C4-2B (cell line): Measurements from ENCODE around the gene NOP56.

Experiments
- H3K27ac ChIP-seq: fragments of 450-650 bp; 2 replicates; pipeline ENCODE4 v1.5.1; 2017
- ZFX ChIP-seq: fragments of 450-650 bp; IDR thresholded peaks from 2 replicates; pipeline ENCODE4 v1.6.1; 2017
- TF ChIP-seq, protein P1 (sequence below): fragments of 450-650 bp; conservative IDR thresholded peaks from 2 replicates; pipeline ENCODE4 v1.5.1; 2017; ENCODE audit warnings: mild to moderate bottlenecking

Gene NOP56

DNA sequence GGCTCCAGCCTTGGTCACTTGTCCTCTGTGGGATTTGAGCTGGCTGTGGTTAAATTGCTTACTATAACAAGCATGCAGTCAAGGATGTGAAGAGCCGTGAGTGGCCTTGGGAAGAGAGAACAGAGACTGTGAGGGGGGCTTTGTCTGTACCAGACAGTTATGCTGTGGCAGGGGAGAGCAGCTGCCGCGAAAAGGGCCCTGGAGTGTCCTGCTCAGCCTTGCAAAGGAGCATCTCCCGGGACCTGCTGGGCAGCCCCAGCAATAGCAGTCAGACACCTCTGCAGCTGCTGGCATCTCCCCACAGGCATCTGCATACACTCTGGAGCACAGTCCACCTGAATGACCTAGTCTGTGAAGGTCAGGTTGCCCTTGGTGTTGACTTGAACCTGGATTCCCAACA lies 46.5 kb downstream of the NOP56 start:
- no peak for TF ChIP-seq ZFX
- TF ChIP-seq, protein P1, sequence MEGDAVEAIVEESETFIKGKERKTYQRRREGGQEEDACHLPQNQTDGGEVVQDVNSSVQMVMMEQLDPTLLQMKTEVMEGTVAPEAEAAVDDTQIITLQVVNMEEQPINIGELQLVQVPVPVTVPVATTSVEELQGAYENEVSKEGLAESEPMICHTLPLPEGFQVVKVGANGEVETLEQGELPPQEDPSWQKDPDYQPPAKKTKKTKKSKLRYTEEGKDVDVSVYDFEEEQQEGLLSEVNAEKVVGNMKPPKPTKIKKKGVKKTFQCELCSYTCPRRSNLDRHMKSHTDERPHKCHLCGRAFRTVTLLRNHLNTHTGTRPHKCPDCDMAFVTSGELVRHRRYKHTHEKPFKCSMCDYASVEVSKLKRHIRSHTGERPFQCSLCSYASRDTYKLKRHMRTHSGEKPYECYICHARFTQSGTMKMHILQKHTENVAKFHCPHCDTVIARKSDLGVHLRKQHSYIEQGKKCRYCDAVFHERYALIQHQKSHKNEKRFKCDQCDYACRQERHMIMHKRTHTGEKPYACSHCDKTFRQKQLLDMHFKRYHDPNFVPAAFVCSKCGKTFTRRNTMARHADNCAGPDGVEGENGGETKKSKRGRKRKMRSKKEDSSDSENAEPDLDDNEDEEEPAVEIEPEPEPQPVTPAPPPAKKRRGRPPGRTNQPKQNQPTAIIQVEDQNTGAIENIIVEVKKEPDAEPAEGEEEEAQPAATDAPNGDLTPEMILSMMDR, result no peak
- H3K27ac ChIP-seq, result no peak overlapping the region

DNA sequence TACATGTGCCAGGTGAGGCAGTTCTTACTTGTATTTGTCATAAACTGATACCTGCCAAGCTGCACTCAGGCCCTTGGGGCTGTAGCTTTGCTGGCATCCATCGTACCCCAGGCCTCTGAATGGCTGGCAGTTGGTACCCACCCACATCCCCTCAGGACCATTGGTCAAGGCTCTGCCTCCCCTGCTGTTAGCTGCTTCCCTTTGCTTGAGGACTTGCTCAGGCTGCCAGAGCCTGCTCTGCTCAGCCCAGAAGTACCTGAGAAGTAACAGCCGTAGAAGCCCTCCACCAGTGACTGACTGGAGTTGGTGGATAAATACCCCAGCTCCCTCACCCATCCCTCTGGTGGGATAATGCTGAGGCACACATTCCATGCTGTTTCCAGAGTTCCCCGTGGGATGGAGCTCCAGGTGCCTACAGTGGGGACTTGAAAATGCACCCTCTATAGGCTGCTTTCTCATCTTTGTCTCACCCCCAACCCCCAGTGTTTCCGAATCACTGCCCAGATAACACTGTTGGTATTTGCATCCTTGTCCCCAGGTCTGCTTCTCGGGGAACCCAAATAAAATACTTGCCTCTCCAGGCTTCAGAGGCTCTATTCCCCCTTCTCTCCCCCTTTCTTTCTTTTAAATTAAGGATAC lies 47.5 kb downstream of the NOP56 start:
- H3K27ac ChIP-seq, result no peak overlapping the region
- no peak for TF ChIP-seq ZFX
- TF ChIP-seq, protein P1, result no peak

DNA sequence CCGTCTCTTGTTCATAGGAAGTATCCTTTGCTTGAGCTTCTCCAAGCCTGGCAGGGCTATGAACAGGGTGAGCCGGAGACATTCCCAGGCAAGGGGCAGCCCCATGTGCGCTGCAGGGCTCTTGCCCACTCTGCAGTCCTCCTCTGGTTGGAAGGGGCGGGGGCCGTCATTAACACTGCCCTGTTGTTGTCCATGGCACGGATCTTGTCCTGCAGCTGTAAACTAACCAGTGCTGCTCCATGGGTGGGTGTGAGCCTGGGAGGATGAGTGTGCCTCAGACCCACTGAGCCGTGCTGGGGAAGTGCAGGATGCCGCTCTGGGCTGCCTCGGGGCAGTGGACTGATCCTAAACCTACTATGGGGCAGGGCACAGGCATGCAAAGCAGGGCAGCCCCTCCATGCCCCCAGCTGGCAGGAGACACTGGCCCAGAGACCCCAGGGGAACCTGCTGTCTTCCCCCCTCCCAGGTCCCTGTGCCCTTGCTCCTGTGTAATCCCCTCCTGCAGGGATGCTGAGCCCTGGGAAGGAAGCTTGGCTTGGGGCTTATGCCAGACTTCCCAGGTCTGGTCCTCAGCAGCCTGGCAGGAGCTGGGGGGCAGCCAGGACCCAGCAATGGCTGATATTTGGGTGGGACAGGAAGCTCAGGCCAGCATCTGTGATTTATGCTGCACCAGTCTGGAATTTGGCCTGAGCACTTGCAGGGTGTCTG lies 48.6 kb downstream of the NOP56 start:
- TF ChIP-seq ZFX, result no peak
- TF ChIP-seq, protein P1, result no peak

DNA sequence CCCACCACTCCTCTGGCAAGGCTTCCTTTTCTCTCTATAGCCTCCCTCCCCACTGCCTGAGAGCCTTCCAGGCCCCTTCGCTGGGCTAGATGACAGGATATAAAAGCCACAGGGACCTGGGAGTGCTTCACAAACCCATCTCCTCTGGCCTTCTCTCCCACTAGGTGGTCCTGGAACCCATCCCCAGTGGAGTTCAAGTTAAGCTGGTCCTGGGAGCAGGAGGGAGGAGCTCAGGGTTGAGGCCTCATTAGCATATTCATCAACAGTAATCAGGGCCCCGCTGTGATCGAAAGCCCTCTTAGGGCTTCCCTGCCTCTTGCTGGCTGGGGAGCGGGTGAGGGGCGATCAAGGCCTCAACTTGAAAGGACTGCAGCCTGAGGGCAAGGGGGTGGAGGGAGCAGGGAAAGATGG lies 49.2 kb downstream of the NOP56 start:
- TF ChIP-seq ZFX, result no peak
- TF ChIP-seq, protein P1, result no peak
- H3K27ac ChIP-seq, result no peak overlapping the region

More for the DNA sequence above, 48.6 kb downstream of the NOP56 start:
- H3K27ac ChIP-seq, result no peak overlapping the region

DNA sequence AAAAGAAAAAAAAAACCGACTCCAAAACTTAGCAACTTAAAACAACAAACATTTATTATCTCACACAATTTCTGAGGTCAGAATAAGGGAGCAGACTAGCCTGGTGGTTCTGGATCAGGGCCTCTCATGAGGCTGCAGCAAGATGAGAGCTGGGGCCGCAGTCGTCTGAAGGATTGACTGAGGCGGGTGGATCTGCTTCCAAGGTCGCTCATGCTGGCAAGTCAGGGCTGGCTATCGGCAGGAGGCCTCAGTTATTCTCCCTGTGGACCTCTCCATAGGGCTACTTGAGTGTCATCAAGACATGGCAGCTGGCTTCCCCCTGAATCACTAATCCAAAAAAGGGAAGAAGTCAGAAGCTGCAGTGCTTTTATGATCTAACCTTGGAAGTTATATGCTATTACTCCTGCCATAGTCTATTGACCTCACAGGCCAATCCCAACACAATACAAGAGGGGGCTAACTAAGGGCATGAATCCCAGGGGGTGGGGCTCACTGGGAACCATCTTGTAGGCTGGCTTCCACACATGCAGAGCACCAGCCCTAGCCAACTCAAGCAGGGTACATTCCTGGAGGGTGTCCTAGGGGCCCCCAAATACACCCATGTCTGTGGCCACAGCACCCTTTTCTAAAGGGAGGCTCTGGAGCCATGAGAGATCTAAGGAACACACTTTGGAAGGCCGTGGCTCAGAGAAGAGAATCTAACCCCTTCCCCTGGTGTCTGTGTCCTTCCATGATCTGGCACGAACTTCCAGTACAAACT lies 51.5 kb downstream of the NOP56 start:
- no peak overlapping the region for H3K27ac ChIP-seq
- TF ChIP-seq, protein P1, result no peak
- TF ChIP-seq ZFX, result no peak

DNA sequence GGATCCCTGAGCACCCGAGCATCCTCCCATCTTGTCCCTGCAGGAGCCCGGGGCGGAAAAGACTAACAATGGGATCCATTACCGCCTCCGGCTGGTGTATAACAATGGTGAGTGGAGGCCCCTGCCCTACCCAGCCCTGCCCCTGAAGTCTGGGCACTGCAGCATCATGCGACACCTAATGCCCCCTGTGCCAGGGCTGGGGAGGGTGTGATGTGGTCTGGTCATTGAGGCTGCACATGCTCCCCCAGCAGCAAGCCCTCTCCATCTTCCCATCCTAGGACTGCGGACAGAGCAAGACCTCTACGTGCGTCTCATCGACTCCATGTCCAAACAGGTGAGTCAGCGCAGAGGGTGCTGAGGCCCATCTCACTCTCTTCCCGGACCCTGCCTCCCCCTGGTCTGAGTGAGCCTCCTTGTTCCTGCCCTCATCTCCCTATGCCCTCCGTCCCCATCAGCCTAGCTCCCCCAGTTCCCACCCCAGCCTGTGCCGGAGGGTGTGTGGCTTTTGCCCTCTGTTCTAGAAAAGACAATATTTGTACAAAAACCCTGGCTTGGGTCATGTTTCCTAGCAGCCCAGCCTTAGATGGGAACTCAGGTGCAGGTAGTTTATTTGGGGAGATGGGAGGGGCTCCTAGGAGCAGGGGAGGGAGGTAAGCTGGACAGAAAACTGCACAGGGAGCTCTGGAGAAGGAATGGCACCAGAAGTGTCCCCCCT lies 53.7 kb downstream of the NOP56 start:
- H3K27ac ChIP-seq, result no peak overlapping the region
- TF ChIP-seq, protein P1, result no peak
- TF ChIP-seq ZFX, result no peak
